Measurements from ENCODE around the gene KRT28. TPM values are rescaled to one million over a fixed set of nuclear protein-coding genes. Genes with fewer than 3 reads are reported as not detected.

Gene KRT28
- total RNA-seq, 6 donors from 2014 or later = not detected

GRCh38 chr17:40779181-40779909, 20.4 kb downstream of the KRT28 start:
- TF ChIP-seq POLR2AphosphoS5 (IDR thresholded peaks at IDR 0.05) (no peak), POLR2A (IDR thresholded peaks at IDR 0.05) (peak in 2 of 4 donors; percentile 27 to 28), EP300 (IDR thresholded peaks at IDR 0.05) (no peak), CTCF (IDR thresholded peaks at IDR 0.05) (no peak)
- Histone ChIP-seq H3K4me1 (peaks cover 0 to 7% (median 1%) of the 10 kb centered on the region in 4 donors), H3K4me3 (peak overlapping the region in 3 of 4 donors; percentile 27 to 39 (median 35)), H3K9me3 (no peaks in the 10 kb centered on the region), H3K27me3 (peaks cover 0 to 6% (median 0%) of the 10 kb centered on the region in 4 donors), H3K27ac (peak overlapping the region; percentile 1 to 66 (median 40)), H3K36me3 (no peaks in the 10 kb centered on the region)
- 16 to 28% methylated on average over 23 to 37 of the region's 37 CpGs for WGBS, 2 donors
- ATAC-seq (ENCODE audit: low FRiP score in 2 of 2) (peak; percentile 65 to 90), DNase-seq (peak; percentile 72 to 88)

- no peak overlapping the region for H3K4me3 ChIP-seq
- no peak overlapping the region for H3K27ac ChIP-seq
- TF ChIP-seq POLR2AphosphoS5 (IDR thresholded peaks at IDR 0.05) = no peak
- TF ChIP-seq EP300 (IDR thresholded peaks at IDR 0.05) = no peak
- TF ChIP-seq POLR2A (IDR thresholded peaks at IDR 0.05) = no peak
- TF ChIP-seq CTCF (IDR thresholded peaks at IDR 0.05) = no peak
- H3K27me3 ChIP-seq = peaks cover 0 to 6% (median 0%) of the 10 kb centered on the region in 4 donors
- ATAC-seq (ENCODE audit: low FRiP score in 2 of 2) = peak; percentile 21 to 65
- H3K36me3 ChIP-seq = no peaks in the 10 kb centered on the region
- no peaks in the 10 kb centered on the region for H3K9me3 ChIP-seq
- WGBS, 2 donors = 47 to 61% methylated on average over 5 of the region's 5 CpGs
- DNase-seq = no peak
- peaks cover 0 to 7% (median 1%) of the 10 kb centered on the region in 4 donors for H3K4me1 ChIP-seq
These were observed 21.3 kb downstream of the KRT28 start for GRCh38 chr17:40778461-40778860.

GRCh38 chr17:40777971-40778370, 21.8 kb downstream of the KRT28 start:
- H3K4me3 ChIP-seq = no peak overlapping the region
- no peaks in the 10 kb centered on the region for H3K36me3 ChIP-seq
- no peaks in the 10 kb centered on the region for H3K9me3 ChIP-seq
- no peak for ATAC-seq (ENCODE audit: low FRiP score in 2 of 2)
- peaks cover 0 to 6% (median 0%) of the 10 kb centered on the region in 4 donors for H3K27me3 ChIP-seq
- peaks cover 0 to 7% (median 1%) of the 10 kb centered on the region in 4 donors for H3K4me1 ChIP-seq
- no peak overlapping the region for H3K27ac ChIP-seq
- DNase-seq = no peak
- 85 to 88% methylated on average over 3 of the region's 3 CpGs for WGBS, 2 donors
- no peak for TF ChIP-seq POLR2AphosphoS5 (IDR thresholded peaks at IDR 0.05)
- TF ChIP-seq POLR2A (IDR thresholded peaks at IDR 0.05) = no peak
- no peak for TF ChIP-seq CTCF (IDR thresholded peaks at IDR 0.05)
- TF ChIP-seq EP300 (IDR thresholded peaks at IDR 0.05) = no peak

- DNase-seq (no peak), ATAC-seq (ENCODE audit: low FRiP score in 2 of 2) (no peak)
- no peak overlapping the region for H3K4me3 ChIP-seq
- peaks cover 0 to 7% (median 1%) of the 10 kb centered on the region in 4 donors for H3K4me1 ChIP-seq
- no peak for TF ChIP-seq EP300 (IDR thresholded peaks at IDR 0.05)
- TF ChIP-seq POLR2AphosphoS5 (IDR thresholded peaks at IDR 0.05) = no peak
- WGBS, 2 donors = 56 to 61% methylated on average over 4 to 7 of the region's 7 CpGs
- H3K36me3 ChIP-seq = no peaks in the 10 kb centered on the region
- peaks cover 0 to 6% (median 0%) of the 10 kb centered on the region in 4 donors for H3K27me3 ChIP-seq
- H3K27ac ChIP-seq = no peak overlapping the region
- H3K9me3 ChIP-seq = no peaks in the 10 kb centered on the region
These were observed 22.3 kb downstream of the KRT28 start for GRCh38 chr17:40777459-40777858.

- Histone ChIP-seq H3K27me3 (peaks cover 0 to 6% (median 0%) of the 10 kb centered on the region in 4 donors), H3K4me1 (peaks cover 0 to 7% (median 1%) of the 10 kb centered on the region in 4 donors), H3K4me3 (no peak overlapping the region), H3K27ac (no peak overlapping the region), H3K9me3 (no peaks in the 10 kb centered on the region), H3K36me3 (no peaks in the 10 kb centered on the region)
- 77 to 81% methylated on average over 4 of the region's 4 CpGs for WGBS, 2 donors
- ATAC-seq (ENCODE audit: low FRiP score in 2 of 2) = no peak
- DNase-seq = no peak
- TF ChIP-seq POLR2A (IDR thresholded peaks at IDR 0.05) = no peak
These were observed 23.8 kb downstream of the KRT28 start for GRCh38 chr17:40775945-40776344.
